Epithelial cell of proximal tubule (primary cell): Measurements from ENCODE around the gene PAPSS2. TPM values are rescaled to one million over a fixed set of nuclear protein-coding genes. Genes with fewer than 3 reads are reported as not detected.

Experiments used
- DNase-seq: peaks from one replicate; pipeline ENCODE4 v3.0.0-alpha.2; 2011; ENCODE audit warnings: low read depth
- H3K4me3 ChIP-seq: 2 replicates; pipeline ENCODE4 v1.5.1; 2011; ENCODE audit warnings: low read depth, mild to moderate bottlenecking, low read length
- CTCF ChIP-seq: conservative IDR thresholded peaks from 2 replicates; pipeline ENCODE4 v1.5.1; 2012; ENCODE audit warnings: low read depth, mild to moderate bottlenecking, low read length
- total RNA-seq: library from RNA; depleted of rRNA; stranded (reverse); fragments of >200 nt; gene quantifications from 2 replicates; pipeline ENCODE4 v1.2.3, GENCODE V29; 2015

The PAPSS2 gene
- total RNA-seq, 1 donor from 2014 or later: 15.6 TPM

- DNase-seq: no peak
- peak overlapping the region; percentile 91 for H3K4me3 ChIP-seq
- no peak for TF ChIP-seq CTCF
Observed at GRCh38 chr10:87658858-87659555, 671 bp upstream of the PAPSS2 start.

GRCh38 chr10:87660484-87661133 is 931 bp downstream of the PAPSS2 start:
- no peak for TF ChIP-seq CTCF
- peak overlapping the region; percentile 91 for H3K4me3 ChIP-seq
- no peak for DNase-seq

- DNase-seq: no peak
- H3K4me3 ChIP-seq: no peak overlapping the region
Observed at GRCh38 chr10:87661861-87662785, 2.4 kb downstream of the PAPSS2 start.

GRCh38 chr10:87664276-87664701 is 4.6 kb downstream of the PAPSS2 start:
- H3K4me3 ChIP-seq: no peak overlapping the region
- TF ChIP-seq CTCF: no peak
- no peak for DNase-seq

More at GRCh38 chr10:87661861-87662785, 2.4 kb downstream of the PAPSS2 start:
- TF ChIP-seq CTCF: no peak

GRCh38 chr10:87667493-87667892 is 7.8 kb downstream of the PAPSS2 start:
- TF ChIP-seq CTCF: no peak

GRCh38 chr10:87668324-87669074 is 8.8 kb downstream of the PAPSS2 start:
- DNase-seq: no peak
- H3K4me3 ChIP-seq: no peak overlapping the region
- no peak for TF ChIP-seq CTCF

More at GRCh38 chr10:87667493-87667892, 7.8 kb downstream of the PAPSS2 start:
- no peak overlapping the region for H3K4me3 ChIP-seq
- no peak for DNase-seq
